Measurements from ENCODE around the gene LRFN3. TPM values are rescaled to one million over a fixed set of nuclear protein-coding genes. Genes with fewer than 3 reads are reported as not detected.
A peak's percentile ranks its signal among the peaks of the same experiment; 100 is the strongest.

Gene LRFN3
- total RNA-seq, 2 donors from 2014 or later, result 10.0 to 17.4 TPM

DNA sequence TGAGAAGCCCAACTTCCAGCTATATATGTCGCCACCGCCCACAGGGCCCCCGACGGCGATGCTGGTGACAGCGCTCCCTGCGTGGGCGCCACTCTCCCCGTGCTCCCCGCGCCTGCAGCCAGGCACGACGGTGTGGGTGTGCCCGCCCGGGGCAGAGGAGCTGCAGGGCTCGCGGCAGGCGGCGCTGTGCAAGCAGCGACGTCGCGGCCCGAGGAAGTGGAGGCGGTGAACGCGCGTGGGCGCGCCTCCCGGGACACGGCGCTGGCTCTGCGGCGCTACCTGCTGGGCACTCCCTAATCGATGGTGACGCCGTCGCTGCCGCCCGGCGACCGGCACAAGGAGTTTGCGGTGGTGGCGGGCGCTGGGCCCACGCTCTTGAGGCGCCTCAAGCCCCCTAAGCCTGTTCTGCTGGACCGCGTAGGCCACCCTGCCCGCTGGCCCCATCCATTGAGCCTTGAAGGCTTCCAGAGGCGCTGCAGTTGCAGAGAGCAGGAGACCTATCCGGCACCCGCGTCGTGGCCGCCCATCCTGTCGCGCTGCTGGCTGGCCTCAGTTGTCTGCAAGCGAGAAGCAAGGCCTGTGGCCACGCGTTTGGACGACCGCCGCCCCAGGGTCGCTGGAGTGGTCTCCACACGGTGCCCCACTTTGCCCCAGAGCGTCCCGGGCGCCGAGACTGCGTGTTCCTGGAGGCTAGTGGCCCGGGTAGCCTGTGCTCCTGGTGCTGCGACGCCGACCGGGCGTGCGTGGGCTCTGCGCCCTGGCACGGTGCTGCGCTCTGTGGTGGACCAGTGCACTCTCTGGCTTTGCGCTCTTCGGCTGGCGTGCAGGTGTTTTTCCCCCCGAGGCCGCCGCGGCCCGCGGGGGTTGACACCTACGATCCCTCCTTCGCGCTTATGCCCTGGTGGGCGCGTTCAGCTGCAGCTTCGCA, 23.1 kb downstream of the LRFN3 start:
- H3K9me3 ChIP-seq, result no peaks in the 10 kb centered on the region
- intact Hi-C loops (cut with DNase I), result no loop called here
- TF ChIP-seq, protein P1, sequence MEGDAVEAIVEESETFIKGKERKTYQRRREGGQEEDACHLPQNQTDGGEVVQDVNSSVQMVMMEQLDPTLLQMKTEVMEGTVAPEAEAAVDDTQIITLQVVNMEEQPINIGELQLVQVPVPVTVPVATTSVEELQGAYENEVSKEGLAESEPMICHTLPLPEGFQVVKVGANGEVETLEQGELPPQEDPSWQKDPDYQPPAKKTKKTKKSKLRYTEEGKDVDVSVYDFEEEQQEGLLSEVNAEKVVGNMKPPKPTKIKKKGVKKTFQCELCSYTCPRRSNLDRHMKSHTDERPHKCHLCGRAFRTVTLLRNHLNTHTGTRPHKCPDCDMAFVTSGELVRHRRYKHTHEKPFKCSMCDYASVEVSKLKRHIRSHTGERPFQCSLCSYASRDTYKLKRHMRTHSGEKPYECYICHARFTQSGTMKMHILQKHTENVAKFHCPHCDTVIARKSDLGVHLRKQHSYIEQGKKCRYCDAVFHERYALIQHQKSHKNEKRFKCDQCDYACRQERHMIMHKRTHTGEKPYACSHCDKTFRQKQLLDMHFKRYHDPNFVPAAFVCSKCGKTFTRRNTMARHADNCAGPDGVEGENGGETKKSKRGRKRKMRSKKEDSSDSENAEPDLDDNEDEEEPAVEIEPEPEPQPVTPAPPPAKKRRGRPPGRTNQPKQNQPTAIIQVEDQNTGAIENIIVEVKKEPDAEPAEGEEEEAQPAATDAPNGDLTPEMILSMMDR (IDR thresholded peaks at IDR 0.05), result no peak
- no peaks in the 10 kb centered on the region for H3K4me1 ChIP-seq
- H3K9ac ChIP-seq (ENCODE audit: low read depth in 2 of 2, low read length in 2 of 2), result peak overlapping the region in 1 of 2 donors; percentile 12
- H3K36me3 ChIP-seq, result no peaks in the 10 kb centered on the region
- no peak overlapping the region for H3K27ac ChIP-seq
- peak overlapping the region; percentile 23 for H3K4me3 ChIP-seq
- peaks cover 14% of the 10 kb centered on the region for H3K27me3 ChIP-seq
- DNase-seq, result no peak

DNA sequence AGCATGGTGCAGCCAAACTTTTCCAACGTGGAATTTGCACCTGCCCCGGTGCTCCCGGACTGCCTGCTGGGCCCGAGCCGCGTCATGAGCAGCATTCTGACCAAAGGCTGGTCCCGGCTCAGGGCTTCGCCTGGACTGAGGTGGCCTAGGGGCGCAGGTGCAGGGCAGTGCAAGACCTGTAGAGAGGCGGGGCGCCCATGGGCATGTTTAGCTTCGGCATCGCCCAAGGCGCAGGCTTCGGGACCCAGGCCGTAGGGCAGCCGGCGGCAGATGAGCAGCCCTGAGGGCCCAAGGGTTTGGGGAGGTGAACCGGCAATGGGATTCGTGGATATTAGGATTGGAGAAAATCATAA, 23.8 kb downstream of the LRFN3 start:
- TF ChIP-seq, protein P1 (IDR thresholded peaks at IDR 0.05), result no peak
- Histone ChIP-seq H3K4me1 (no peaks in the 10 kb centered on the region), H3K4me3 (no peak overlapping the region), H3K27me3 (peaks cover 14% of the 10 kb centered on the region), H3K9me3 (no peaks in the 10 kb centered on the region), H3K27ac (no peak overlapping the region), H3K9ac (ENCODE audit: low read depth in 2 of 2, low read length in 2 of 2) (no peak overlapping the region), H3K36me3 (no peaks in the 10 kb centered on the region)
- no peak for DNase-seq
- intact Hi-C loops (cut with DNase I), result no loop called here

DNA sequence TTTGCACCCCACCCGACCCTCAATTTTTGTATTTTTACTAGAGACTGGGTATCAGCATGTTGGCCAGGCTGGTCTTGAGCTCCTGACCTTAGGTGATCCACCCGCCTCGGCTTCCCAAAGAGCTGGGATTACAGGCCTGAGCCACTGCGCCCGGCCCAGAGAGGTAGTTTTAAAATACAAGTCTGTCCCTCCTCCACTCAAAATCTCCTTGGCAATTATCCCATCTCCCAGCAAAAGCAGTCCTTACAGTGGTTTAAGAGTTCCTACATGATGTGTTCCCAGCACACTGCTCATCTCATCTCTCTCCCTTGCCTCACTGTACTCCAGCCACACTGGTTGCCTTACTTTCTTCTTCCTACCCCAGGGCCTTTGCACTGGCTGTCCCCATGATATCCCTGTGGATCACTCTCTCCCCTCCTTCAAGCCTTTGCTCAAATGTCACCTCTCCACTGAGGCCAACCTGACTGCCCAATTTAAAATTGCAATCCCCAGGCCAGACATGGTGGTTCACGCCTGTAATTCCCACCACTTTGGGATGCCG, 24.3 kb downstream of the LRFN3 start:
- intact Hi-C loops (cut with DNase I), result no loop called here
- Histone ChIP-seq H3K9ac (ENCODE audit: low read depth in 2 of 2, low read length in 2 of 2) (no peak overlapping the region), H3K36me3 (no peaks in the 10 kb centered on the region), H3K4me3 (no peak overlapping the region), H3K4me1 (no peaks in the 10 kb centered on the region), H3K27me3 (peaks cover 14% of the 10 kb centered on the region), H3K27ac (no peak overlapping the region), H3K9me3 (no peaks in the 10 kb centered on the region)
- no peak for DNase-seq
- TF ChIP-seq, protein P1 (IDR thresholded peaks at IDR 0.05), result no peak

DNA sequence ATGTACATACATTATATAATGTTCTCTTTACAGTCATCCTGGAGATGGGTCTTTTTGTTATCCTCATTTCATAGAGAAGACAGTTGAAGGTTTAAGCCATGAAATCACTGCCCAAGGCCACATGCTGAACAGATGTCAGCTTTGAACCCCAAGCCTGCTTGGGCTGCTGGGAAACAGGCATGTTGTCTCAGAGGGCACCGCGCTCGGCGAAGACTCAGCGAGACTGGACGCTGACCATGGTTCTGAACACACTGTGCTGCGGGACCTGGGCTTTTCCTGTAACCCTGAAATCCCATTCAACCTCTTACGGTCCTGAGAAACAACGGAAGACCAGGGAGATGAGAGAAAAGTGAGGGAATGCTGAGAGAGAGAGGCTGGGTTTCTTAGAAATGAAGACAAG, 27.3 kb downstream of the LRFN3 start:
- Histone ChIP-seq H3K27ac (no peak overlapping the region), H3K9me3 (no peaks in the 10 kb centered on the region), H3K4me1 (no peaks in the 10 kb centered on the region), H3K36me3 (no peaks in the 10 kb centered on the region), H3K27me3 (peaks cover 14% of the 10 kb centered on the region), H3K4me3 (no peak overlapping the region), H3K9ac (ENCODE audit: low read depth in 2 of 2, low read length in 2 of 2) (no peak overlapping the region)
- DNase-seq, result no peak
- TF ChIP-seq, protein P1 (IDR thresholded peaks at IDR 0.05), result no peak
- intact Hi-C loops (cut with DNase I), result no loop called here

DNA sequence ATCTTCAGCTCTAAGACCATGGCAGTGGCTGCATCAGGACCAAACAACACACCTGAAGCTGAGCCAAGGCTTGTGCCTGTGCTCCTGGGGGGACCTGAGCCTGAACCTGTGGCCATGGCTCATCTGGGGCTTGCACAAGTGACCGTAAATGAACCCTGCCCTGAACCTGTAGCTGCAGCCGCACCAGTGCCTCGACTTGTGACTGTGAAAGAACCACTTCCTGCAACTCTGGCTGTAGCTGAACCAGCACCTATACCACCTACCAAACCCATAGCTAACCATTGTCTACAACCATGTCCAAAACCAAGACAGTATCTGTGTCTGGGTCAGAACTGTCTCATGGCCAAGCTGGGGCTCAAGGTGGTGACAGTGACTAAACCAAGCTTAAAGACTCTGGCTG, 30.6 kb downstream of the LRFN3 start:
- no peaks in the 10 kb centered on the region for H3K4me1 ChIP-seq
- no peaks in the 10 kb centered on the region for H3K27me3 ChIP-seq
- no peaks in the 10 kb centered on the region for H3K9me3 ChIP-seq
- DNase-seq, result no peak
- intact Hi-C loops (cut with DNase I), result no loop called here
- H3K4me3 ChIP-seq, result no peak overlapping the region
- TF ChIP-seq, protein P1 (IDR thresholded peaks at IDR 0.05), result no peak
- H3K9ac ChIP-seq (ENCODE audit: low read depth in 2 of 2, low read length in 2 of 2), result no peak overlapping the region
- no peak overlapping the region for H3K27ac ChIP-seq
- H3K36me3 ChIP-seq, result no peaks in the 10 kb centered on the region
